Measurements from ENCODE around the gene TUBA4B.

Gene TUBA4B

DNA sequence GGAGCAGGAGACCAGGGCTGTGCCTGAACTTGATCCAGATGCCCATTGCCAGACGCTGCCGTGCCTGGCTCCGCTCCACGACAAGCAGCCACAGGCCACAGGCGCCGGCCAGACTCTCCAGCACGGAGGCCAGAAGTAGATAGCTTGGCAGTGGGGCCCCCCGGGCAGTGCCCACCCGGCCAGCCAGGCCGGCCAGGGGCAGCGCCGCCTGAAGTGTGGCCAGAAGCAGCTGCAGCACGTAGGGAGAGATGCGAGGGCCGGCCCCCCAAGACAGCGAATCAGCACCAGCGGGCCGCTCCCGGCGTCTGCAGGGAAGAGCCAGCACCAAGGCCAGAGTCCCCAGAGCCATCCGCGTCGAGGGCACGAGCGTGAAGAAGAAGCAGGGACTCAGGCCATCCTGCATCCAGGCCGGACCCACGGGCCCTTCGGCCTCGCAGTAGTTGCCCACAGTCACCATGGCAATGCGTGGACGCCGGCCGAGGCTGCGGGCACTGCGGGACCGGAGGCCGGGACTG, 34.8 kb upstream of the TUBA4B start:
- Histone ChIP-seq H4K20me1 (peaks cover 29% of the 10 kb centered on the region), H3K4me3 (peak overlapping the region; percentile 74), H3K9me3 (no peaks in the 10 kb centered on the region), H3K27ac (peak overlapping the region; percentile 77), H3K4me2 (peak overlapping the region; percentile 99), H3K9ac (peak overlapping the region; percentile 82), H3K36me3 (peaks cover 70% of the 10 kb centered on the region), H3K27me3 (no peaks in the 10 kb centered on the region), H3K4me1 (peaks cover 43% of the 10 kb centered on the region)
- no peak for TF ChIP-seq Cebpa-rat (IDR thresholded peaks at IDR 0.05)

DNA sequence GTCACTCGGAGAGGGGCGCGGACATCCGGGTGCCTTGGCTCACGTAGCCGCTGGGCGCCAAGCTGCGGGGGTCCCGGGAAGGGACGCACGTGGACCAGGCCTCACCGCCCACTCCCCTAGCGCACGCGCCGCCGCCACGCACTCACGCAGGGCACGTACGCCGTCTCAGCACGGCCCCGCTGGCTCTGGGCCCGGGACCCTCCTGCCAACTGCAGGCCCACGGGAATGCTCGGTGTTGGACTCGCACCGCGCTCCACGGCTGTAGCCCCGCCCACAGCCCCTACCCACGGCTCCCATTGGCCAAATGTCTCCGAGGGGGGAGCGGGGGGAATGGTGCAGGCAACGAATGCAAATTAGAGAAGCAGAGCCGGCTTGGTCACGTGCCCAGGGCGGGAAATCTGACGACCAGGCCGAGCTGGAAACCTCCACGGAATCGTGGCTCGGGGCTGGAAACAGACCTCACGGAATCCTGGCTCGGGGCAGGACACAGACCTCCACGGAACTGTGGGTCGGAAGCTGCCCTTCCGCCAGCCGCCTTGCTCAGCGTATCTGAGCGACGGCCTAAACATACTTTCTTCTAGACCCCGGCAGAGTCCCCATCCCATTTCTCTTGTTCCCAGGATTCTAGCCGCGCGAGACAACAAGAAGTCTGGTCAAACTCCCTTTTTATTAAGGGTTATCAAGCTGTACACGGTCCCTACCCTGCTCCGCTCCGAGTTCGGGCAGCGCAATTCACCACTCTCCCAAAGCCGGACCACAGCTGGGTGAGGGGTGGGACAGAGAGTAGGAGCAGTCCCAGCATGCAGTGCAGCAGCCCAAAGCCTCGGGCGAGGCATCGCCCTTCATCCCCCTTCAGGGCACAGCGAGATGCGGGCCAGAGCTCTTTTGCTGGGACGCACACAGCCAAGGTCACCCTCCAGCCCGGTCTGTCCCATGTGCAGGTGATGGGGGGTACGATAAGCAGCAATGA, 34.0 kb upstream of the TUBA4B start, which contains the start of gene ABCB6:
ABCB6 (minus strand) TSS at position 227 of the 970 bp plus-strand sequence. CDS start 285 bp downstream, outside the sequence.
- Histone ChIP-seq H3K4me3 (peak within 1 kb of the TSS; percentile 74), H3K36me3 (peaks cover 70% of the 10 kb centered on the region), H3K9ac (peak within 1 kb of the TSS; percentile 82), H3K9me3 (no peaks in the 10 kb centered on the region), H3K27me3 (no peaks in the 10 kb centered on the region), H3K4me2 (peak within 1 kb of the TSS; percentile 99), H3K4me1 (peaks cover 43% of the 10 kb centered on the region), H4K20me1 (peaks cover 33% of the 10 kb centered on the region), H3K27ac (peak within 1 kb of the TSS; percentile 77)
- no peak for TF ChIP-seq Cebpa-rat (IDR thresholded peaks at IDR 0.05)

DNA sequence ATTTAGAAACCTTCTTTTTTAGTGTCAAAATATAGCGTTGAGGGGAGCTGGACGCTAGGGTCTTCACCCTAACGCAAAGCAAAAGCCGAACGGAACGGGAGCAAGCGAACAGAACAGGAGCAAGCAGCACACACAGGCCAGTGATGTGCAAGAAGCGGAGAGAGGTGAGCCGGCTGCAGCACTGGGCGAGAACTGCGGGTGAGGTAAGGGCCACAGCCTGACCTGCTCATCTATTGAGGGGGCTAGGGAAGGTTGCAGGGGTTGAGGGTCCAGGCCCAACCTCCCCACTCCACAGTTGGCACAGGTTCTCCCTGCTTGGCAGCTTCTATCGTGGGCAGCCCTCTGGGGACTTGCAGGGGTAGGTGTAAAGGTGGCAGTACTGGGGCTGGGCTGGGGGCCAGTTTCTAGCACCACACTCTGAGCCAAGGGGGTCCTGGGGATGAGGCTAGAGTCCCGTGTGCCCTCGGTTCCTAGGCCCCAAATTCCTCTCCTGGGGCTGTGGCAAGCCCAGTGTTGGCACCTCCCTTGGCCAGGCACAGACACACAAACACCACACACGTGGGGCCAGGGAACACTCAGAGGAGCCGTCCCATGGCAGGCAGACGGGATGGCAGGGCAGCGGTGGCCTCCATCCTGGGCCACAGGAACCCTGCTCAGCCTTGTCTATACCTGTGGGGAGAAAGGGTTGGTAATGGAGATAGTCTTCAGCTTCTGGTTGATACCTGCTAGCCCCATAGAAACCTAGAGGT, 33.1 kb upstream of the TUBA4B start:
- Histone ChIP-seq H3K27me3 (no peaks in the 10 kb centered on the region), H3K36me3 (peaks cover 70% of the 10 kb centered on the region), H3K4me1 (peaks cover 45% of the 10 kb centered on the region), H3K4me3 (no peak overlapping the region), H3K9me3 (no peaks in the 10 kb centered on the region), H3K27ac (no peak overlapping the region), H3K4me2 (peak overlapping the region; percentile 99), H3K9ac (peak overlapping the region; percentile 82; the same call in 1 of the 2 replicates), H4K20me1 (peaks cover 40% of the 10 kb centered on the region)
- TF ChIP-seq Cebpa-rat (IDR thresholded peaks at IDR 0.05), result no peak

DNA sequence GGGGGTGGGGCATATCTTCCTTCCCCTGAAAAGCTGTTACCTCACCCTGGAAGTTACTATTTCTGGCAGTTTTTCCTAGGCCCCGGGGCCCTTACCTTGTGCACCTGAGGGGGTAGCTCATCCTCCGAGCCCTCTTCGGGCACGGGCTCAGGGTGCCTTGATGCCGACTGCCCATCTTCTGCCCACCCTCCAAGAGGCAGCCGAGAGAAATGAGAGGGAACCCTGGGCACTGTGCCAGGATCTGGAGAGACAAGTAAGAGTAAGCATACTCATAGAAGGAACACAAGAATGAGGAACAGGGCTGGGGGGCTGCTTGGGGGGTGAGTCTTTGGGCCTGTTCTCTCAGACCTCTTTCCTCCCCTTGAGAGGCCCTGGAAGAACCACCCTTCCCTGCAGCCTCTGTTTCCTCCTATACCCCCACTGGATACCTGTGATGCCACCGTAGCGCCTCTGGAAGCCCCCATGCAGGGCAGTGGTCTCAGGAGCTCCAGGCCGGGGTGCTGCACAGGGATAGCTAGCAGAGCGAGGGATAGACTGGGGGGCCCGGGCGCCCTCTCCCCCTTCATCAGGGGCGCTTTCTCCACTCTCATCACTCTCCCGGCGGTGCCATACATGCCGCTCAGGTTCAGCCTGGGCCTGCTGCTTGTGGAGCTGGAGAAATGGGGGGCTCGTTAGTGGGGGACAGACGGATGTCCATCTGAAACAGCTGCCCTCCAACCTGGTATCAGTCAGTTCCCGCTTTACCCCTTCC, 32.2 kb upstream of the TUBA4B start:
- no peak overlapping the region for H3K27ac ChIP-seq
- H3K4me3 ChIP-seq, result no peak overlapping the region
- no peaks in the 10 kb centered on the region for H3K9me3 ChIP-seq
- H3K4me1 ChIP-seq, result peaks cover 53% of the 10 kb centered on the region
- no peaks in the 10 kb centered on the region for H3K27me3 ChIP-seq
- no peak overlapping the region for H3K4me2 ChIP-seq
- no peak overlapping the region for H3K9ac ChIP-seq
- peaks cover 73% of the 10 kb centered on the region for H3K36me3 ChIP-seq
- peaks cover 48% of the 10 kb centered on the region for H4K20me1 ChIP-seq
- no peak for TF ChIP-seq Cebpa-rat (IDR thresholded peaks at IDR 0.05)

DNA sequence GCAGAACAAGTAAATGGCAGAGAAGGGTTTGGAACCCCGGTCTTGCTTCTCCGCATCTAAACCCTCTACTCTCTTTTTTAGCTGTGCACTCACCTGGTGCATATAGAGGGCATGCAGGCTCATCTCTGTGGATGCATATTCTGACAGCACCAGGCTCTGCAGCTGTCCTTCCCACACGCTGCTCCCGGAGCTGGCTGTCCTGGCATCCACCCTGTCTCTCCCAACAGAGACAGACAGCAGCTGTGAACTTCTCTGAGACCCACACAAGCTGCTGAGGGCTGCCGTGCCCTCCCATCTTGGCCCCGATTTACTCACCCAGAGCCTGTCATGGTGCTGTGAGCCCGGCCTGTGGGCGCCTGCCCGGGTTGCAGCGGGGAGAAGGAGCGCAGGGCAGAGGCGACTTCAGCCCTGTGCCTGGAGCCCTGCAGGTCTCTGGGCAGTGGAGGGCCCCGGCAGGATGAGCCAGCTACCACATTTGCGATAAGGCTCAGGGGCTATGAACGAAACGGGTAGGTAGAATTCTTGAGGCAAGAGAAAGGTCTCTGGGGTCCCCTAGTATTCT, 31.0 kb upstream of the TUBA4B start:
- H3K27ac ChIP-seq, result no peak overlapping the region
- peaks cover 53% of the 10 kb centered on the region for H3K4me1 ChIP-seq
- no peaks in the 10 kb centered on the region for H3K9me3 ChIP-seq
- H3K36me3 ChIP-seq, result peaks cover 71% of the 10 kb centered on the region
- no peak overlapping the region for H3K9ac ChIP-seq
- peaks cover 60% of the 10 kb centered on the region for H4K20me1 ChIP-seq
- TF ChIP-seq Cebpa-rat (IDR thresholded peaks at IDR 0.05), result no peak
- H3K4me3 ChIP-seq, result no peak overlapping the region
- no peaks in the 10 kb centered on the region for H3K27me3 ChIP-seq
- H3K4me2 ChIP-seq, result no peak overlapping the region

DNA sequence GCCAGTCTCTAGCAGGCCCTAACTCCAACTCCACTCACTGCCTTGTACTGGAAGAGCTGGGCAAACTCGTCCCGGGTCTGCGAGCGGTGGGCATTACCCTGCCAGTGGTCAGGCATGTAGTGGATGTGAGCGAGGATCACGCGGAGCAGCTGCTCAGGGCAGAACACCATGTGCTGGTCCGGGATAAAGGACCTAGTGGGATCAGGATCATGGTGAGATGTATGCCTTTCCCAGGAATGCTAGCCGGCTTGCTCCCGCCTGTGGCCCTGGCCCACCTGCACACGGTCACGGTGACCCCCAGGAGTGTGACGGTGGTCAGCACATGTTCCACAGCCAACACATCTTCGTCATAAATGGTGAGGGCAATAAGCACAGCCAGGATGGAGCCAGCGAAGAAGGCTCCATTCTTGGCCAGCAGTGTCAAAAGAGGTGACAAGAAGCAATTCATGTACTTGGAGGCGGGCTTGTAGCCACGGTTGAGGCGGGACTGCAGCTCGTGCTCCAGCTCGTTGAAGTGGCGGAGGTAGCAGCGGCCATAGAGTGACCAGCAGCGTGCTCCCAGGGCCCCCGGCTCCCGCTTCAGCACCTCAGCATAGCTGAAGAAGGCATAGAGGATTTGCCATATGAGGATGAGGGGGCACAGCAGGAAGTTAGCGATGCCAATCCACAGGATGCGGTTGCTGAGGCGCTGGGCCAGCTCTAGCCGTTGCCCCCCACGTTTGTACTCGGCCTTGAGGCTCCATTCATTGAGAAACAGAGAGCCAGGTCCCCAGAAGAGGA, 29.0 kb upstream of the TUBA4B start:
- peaks cover 52% of the 10 kb centered on the region for H3K4me1 ChIP-seq
- H3K27me3 ChIP-seq, result no peaks in the 10 kb centered on the region
- no peak overlapping the region for H3K4me3 ChIP-seq
- no peak overlapping the region for H3K9ac ChIP-seq
- no peaks in the 10 kb centered on the region for H3K9me3 ChIP-seq
- TF ChIP-seq Cebpa-rat (IDR thresholded peaks at IDR 0.05), result no peak
- H3K4me2 ChIP-seq, result no peak overlapping the region
- peaks cover 71% of the 10 kb centered on the region for H3K36me3 ChIP-seq
- H3K27ac ChIP-seq, result no peak overlapping the region
- H4K20me1 ChIP-seq, result peaks cover 73% of the 10 kb centered on the region

DNA sequence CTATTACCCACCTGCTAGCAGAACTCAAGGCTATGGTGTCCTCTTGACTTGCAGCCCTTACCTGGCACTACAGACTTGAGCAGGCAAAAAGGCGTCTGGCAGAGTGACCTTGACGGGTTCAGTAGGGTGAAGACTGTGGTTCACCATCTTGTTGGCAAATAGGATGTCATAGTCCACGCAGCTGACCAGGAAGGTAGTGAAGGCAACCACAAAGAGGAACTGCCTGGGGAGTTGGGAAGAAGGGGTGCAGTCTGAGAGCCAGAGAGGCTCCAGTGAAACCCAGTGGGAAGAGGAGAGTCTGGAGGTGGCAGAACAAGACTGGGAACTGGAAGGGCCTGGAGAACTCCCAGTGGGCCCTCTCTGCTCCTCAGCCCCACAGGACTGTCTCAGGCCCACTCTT, 27.7 kb upstream of the TUBA4B start:
- peaks cover 41% of the 10 kb centered on the region for H3K4me1 ChIP-seq
- peak overlapping the region; percentile 28; the same call in 1 of the 2 replicates for H3K27ac ChIP-seq
- no peaks in the 10 kb centered on the region for H3K27me3 ChIP-seq
- H3K4me2 ChIP-seq, result peak overlapping the region; percentile 88
- peaks cover 61% of the 10 kb centered on the region for H3K36me3 ChIP-seq
- no peak overlapping the region for H3K4me3 ChIP-seq
- H3K9ac ChIP-seq, result peak overlapping the region; percentile 18; the same call in 1 of the 2 replicates
- H3K9me3 ChIP-seq, result no peaks in the 10 kb centered on the region
- H4K20me1 ChIP-seq, result peaks cover 64% of the 10 kb centered on the region
- TF ChIP-seq Cebpa-rat (IDR thresholded peaks at IDR 0.05), result no peak

Data from BLaER1 (cell line).